ENCODE measurements around the gene ABCA1. TPM values are rescaled to one million over a fixed set of nuclear protein-coding genes. Genes with fewer than 3 reads are reported as not detected.

The ABCA1 gene, protein sequence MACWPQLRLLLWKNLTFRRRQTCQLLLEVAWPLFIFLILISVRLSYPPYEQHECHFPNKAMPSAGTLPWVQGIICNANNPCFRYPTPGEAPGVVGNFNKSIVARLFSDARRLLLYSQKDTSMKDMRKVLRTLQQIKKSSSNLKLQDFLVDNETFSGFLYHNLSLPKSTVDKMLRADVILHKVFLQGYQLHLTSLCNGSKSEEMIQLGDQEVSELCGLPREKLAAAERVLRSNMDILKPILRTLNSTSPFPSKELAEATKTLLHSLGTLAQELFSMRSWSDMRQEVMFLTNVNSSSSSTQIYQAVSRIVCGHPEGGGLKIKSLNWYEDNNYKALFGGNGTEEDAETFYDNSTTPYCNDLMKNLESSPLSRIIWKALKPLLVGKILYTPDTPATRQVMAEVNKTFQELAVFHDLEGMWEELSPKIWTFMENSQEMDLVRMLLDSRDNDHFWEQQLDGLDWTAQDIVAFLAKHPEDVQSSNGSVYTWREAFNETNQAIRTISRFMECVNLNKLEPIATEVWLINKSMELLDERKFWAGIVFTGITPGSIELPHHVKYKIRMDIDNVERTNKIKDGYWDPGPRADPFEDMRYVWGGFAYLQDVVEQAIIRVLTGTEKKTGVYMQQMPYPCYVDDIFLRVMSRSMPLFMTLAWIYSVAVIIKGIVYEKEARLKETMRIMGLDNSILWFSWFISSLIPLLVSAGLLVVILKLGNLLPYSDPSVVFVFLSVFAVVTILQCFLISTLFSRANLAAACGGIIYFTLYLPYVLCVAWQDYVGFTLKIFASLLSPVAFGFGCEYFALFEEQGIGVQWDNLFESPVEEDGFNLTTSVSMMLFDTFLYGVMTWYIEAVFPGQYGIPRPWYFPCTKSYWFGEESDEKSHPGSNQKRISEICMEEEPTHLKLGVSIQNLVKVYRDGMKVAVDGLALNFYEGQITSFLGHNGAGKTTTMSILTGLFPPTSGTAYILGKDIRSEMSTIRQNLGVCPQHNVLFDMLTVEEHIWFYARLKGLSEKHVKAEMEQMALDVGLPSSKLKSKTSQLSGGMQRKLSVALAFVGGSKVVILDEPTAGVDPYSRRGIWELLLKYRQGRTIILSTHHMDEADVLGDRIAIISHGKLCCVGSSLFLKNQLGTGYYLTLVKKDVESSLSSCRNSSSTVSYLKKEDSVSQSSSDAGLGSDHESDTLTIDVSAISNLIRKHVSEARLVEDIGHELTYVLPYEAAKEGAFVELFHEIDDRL (N-terminal part only)
- 222 and 232 TPM in 2 replicates for total RNA-seq

GRCh38 chr9:104927912-104928740, at the start of gene ABCA1:
ABCA1 (minus strand) TSS chr9:104928155; CDS start chr9:104903679, 24,476 bp downstream.

DNA sequence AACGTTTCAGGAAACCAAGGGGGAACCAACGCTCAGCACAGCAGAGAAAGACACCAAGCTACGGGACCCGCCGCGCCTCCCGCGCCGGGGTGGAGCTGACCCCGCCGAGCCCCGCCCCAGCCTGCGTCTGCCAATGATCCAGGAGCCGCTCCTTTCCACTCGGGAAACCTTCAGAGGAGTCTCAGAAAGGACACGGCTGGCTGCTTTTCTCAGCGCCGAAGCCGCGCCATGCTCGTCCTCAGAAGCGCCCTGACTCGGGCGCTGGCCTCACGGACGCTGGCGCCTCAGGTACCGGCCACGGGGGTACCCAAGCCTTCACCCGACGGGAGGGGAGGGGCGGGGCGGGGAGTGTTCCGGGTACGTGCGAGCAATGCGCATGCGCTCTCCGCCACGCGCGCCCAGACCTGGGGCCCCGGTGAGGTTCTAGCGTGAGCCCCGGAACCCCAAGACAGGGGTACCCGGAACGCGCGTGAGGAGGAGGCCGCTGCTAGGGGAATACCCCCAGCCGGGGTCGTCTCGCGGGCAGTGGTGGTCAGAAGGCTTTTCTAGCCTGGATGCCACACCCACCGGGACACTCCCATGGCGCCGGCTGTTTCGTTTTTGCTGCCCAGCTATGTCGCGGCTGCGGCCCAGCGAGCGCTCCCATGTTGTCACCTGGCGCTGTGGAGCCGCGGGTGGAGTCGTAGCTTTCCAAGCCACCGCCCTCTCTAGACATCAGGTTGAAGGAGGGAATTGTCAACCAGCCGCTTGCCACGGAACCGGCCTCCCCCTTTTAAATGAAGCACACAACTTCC, 180.2 kb downstream of the ABCA1 start, which contains the start of gene NIPSNAP3A:
Gene NIPSNAP3A, plus strand, starts transcription at position 119 of the 794 bp plus-strand sequence. Its CDS starts 110 bp downstream, at position 229.

Other genes with a start within 250 kb of the ABCA1 start
- gene OR13D1, start 233.6 kb downstream of the ABCA1 start, total RNA-seq, result not detected in 2 replicates
- gene NIPSNAP3A, start 180.5 kb downstream of the ABCA1 start, total RNA-seq, result 23.0 and 27.0 TPM in 2 replicates
- gene NIPSNAP3B, start 164.0 kb downstream of the ABCA1 start, total RNA-seq, result 0.85 and 1.2 TPM in 2 replicates

Data from smooth muscle cell of bladder (primary cell).